ENCODE data around the gene TESK1. TPM values are rescaled to one million over a fixed set of nuclear protein-coding genes. Genes with fewer than 3 reads are reported as not detected.

TESK1 gene
- total and polyA plus RNA-seq, 4 donors = 13.7 to 46.9 (median 30.5) TPM

GRCh38 chr9:35598866-35599590 lies 6.0 kb upstream of the TESK1 start:
- 81 to 94% methylated on average over 10 to 11 of the region's 11 CpGs for WGBS, 2 donors
- DNase-seq (peak in 1 of 3 donors; percentile 28), ATAC-seq (ENCODE audit: insufficient read depth, low FRiP score) (no peak)
- Histone ChIP-seq H3K27ac (ENCODE audit: low read depth in 1 of 2, low read length in 1 of 2) (peak overlapping the region in 1 of 2 donors; percentile 18), H3K27me3 (ENCODE audit: control insufficient read depth in 3 of 3, insufficient read depth in 3 of 3, low read length in 2 of 3) (no peaks in the 10 kb centered on the region), H3K36me3 (ENCODE audit: control insufficient read depth in 4 of 4, insufficient read depth in 4 of 4, low read length in 4 of 4) (no peaks in the 10 kb centered on the region), H3K9ac (ENCODE audit: insufficient read depth in 1 of 2, low read length in 2 of 2) (no peak overlapping the region), H3K4me3 (no peak overlapping the region), H3K9me3 (ENCODE audit: control insufficient read depth in 4 of 4, insufficient read depth in 3 of 4, low read length in 3 of 4) (peaks cover 0 to 6% (median 0%) of the 10 kb centered on the region in 4 donors), H3K4me1 (ENCODE audit: control insufficient read depth in 5 of 5, insufficient read depth in 5 of 5, low read length in 5 of 5) (peaks cover 0 to 9% (median 1%) of the 10 kb centered on the region in 5 donors)
- TF ChIP-seq CTCF (IDR thresholded peaks at IDR 0.05; ENCODE audit: control extremely low read depth, extremely low read depth) = no peak

- WGBS, 2 donors = 78 to 85% methylated on average over 14 of the region's 14 CpGs
- H3K4me3 ChIP-seq = no peak overlapping the region
- H3K27me3 ChIP-seq (ENCODE audit: control insufficient read depth in 3 of 3, insufficient read depth in 3 of 3, low read length in 2 of 3) = no peaks in the 10 kb centered on the region
- no peak for TF ChIP-seq CTCF (IDR thresholded peaks at IDR 0.05; ENCODE audit: control extremely low read depth, extremely low read depth)
- no peaks in the 10 kb centered on the region for H3K9me3 ChIP-seq (ENCODE audit: control insufficient read depth in 4 of 4, insufficient read depth in 3 of 4, low read length in 3 of 4)
- no peak overlapping the region for H3K9ac ChIP-seq (ENCODE audit: insufficient read depth in 1 of 2, low read length in 2 of 2)
- DNase-seq = no peak
- H3K27ac ChIP-seq (ENCODE audit: low read depth in 1 of 2, low read length in 1 of 2) = no peak overlapping the region
- H3K4me1 ChIP-seq (ENCODE audit: control insufficient read depth in 5 of 5, insufficient read depth in 5 of 5, low read length in 5 of 5) = peaks cover 0 to 16% (median 1%) of the 10 kb centered on the region in 5 donors
- ATAC-seq (ENCODE audit: insufficient read depth, low FRiP score) = no peak
- H3K36me3 ChIP-seq (ENCODE audit: control insufficient read depth in 4 of 4, insufficient read depth in 4 of 4, low read length in 4 of 4) = no peaks in the 10 kb centered on the region
These were observed 5.1 kb upstream of the TESK1 start for GRCh38 chr9:35599763-35600604.

- DNase-seq (peak; percentile 79 to 91 (median 86)), ATAC-seq (ENCODE audit: insufficient read depth, low FRiP score) (no peak)
- no peaks in the 10 kb centered on the region for H3K9me3 ChIP-seq (ENCODE audit: control insufficient read depth in 4 of 4, insufficient read depth in 3 of 4, low read length in 3 of 4)
- H3K9ac ChIP-seq (ENCODE audit: insufficient read depth in 1 of 2, low read length in 2 of 2) = peak overlapping the region in 1 of 2 donors; percentile 79
- peaks cover 0 to 29% (median 10%) of the 10 kb centered on the region in 5 donors for H3K4me1 ChIP-seq (ENCODE audit: control insufficient read depth in 5 of 5, insufficient read depth in 5 of 5, low read length in 5 of 5)
- no peak for TF ChIP-seq CTCF (IDR thresholded peaks at IDR 0.05; ENCODE audit: control extremely low read depth, extremely low read depth)
- H3K4me3 ChIP-seq = no peak overlapping the region
- no peaks in the 10 kb centered on the region for H3K27me3 ChIP-seq (ENCODE audit: control insufficient read depth in 3 of 3, insufficient read depth in 3 of 3, low read length in 2 of 3)
- H3K36me3 ChIP-seq (ENCODE audit: control insufficient read depth in 4 of 4, insufficient read depth in 4 of 4, low read length in 4 of 4) = peaks cover 0 to 13% (median 4%) of the 10 kb centered on the region in 4 donors
- peak overlapping the region; percentile 76 to 89 for H3K27ac ChIP-seq (ENCODE audit: low read depth in 1 of 2, low read length in 1 of 2)
- 3% methylated on average over 18 of the region's 18 CpGs for WGBS, 2 donors
These were observed 1.5 kb upstream of the TESK1 start for GRCh38 chr9:35603506-35603985.

Data from lung (tissue), 12 donors.